NCI-H146 treated with DMSO at 0.1 percent for 48 hours (cell line): ENCODE results near the gene YPEL2.
"Not testable (repeated sequence)": the region's sequence is repeated elsewhere in the genome, so short reads cannot be mapped to it uniquely, and the experiment has no call there.

Experiments used
- DNase-seq: peaks from one replicate; lab custom pipeline; 2025; ENCODE audit not compliant: unreplicated experiment; lab: John Stamatoyannopoulos, UW

The YPEL2 gene

DNA sequence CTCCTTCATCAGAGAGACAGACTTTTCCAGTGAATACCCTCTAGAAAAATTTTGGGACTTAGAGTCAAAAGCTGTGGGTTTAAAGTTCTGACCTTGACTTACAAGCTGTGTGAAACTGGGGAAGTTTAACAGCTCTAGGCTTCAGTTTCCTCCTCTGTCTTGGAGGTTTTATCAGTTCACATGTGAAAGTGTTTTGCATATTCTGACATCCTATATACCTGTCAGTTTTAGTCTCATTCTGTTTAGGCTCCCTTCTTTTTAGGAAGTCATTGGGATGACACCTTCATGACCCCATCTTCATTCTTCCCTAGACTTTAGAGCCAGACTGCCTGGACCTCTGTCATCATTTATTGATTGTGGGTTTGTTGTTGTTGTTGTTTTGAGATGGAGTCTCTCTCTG is 44.4 kb downstream of the YPEL2 start:
- DNase-seq = no peak

DNA sequence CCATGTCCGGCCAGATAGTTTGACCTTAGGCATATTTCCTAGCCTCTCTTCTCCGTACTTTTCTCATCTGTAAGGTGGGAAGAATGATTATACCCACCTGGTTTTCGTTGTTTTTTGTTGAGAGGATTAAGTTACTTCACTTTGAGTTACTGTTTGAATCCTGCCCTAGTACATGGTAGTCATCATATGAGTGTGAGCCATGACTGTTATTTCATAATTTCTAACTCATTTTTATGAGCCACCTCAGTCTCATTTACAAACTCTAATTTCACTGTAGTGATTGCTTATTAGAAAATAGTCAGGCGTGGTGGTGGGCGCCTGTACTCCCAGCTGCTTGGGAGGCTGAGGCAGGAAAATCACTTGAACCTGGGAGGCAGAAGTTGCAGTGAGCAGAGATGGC is 45.1 kb downstream of the YPEL2 start:
- DNase-seq = no peak

DNA sequence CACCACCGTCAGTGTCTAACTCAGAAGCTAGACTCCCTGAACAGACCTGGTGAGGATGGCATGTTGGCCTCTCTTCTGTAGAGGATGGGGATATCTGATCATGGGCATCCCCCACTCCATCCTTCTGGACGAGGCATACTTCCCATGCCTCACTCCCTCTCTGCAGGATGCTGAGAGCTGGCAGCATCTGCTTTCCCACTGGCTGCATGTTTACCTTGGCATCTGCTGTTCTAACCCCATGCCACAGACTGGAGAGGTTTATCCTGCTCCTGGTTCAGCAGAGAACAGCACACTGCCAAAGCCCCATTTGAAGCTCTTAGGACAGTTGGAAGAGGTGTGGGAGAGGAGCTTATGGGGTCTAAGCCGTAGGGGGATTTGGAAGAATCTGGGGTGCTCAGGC is 46.0 kb downstream of the YPEL2 start:
- no peak for DNase-seq

DNA sequence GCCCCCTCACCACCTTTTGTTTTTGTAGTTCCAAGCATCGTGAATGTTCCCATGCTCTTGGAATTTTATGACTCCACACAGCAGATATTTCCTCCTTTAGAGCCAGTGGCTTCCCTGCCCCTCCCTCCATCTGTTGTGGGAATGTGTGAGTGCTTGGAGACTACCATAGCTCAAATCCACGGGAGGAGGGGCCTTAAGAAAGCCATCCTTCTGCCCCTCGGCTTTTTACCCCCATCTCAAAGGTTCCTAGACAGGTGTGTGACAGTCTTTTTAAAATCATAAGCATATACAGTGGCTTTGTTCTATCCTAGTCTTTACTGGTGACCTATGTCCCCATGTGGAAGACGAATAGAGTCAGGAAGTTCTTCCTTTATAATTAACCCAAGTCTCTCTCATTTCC is 47.2 kb downstream of the YPEL2 start:
- DNase-seq = no peak

DNA sequence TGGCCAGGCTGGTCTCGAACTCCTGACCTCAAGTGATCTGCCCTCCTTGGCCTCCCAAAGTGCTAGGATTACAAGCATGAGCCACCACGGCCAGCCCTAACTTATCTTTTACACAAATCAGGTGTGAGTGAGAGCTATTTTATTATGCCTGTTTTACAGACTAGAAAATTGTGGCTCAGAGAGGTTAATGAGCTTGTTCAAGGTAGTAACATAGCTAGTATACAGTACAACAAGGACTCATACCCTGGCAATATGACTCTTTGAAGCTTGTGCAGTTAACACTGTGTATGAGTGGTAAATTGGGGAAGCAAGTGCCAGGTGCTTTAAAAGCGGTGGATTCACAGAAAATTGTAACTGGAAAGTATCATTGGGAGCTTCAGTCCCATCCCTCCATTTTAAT is 49.0 kb downstream of the YPEL2 start:
- DNase-seq = no peak

DNA sequence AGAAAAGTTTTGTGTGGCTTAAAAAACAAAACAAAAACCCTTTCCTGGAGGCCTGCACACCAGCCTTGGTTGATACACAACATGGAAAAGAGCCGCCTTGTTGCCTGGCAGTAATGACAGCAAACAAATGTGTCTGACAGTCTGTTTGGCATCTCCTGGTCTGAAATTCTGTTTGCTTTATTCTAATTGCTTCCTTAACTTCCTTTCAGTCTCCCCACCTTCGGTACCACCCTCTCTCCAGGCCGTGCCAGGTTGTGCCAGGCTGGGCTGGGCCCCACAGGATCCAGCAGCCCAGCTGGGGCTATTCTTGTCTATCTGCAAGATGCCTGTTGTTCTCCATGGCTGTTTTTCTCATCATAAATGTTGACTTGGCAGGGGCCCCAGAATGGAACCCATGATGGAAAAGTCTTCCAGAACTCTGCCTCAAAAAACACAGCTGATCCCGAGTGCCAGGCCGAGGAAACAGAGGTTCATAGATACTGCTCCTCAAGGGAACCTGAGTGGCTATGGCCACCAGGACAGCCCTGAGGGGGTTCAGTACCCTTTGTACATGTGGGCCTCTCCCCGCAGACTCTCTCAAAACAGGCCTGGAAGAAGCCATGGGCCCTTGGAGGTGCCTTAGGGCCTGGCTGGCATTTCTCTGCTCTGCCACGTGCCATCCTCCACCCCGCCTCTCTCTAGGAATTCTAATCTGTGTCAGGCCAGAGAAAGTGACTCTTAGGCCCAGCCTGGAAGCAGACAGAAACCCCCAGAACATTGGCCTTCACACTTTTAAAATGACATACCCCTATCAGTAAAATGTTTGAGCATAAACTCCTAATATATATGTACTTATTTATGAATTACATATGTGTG is 50.5 kb downstream of the YPEL2 start:
- DNase-seq = no peak

DNA sequence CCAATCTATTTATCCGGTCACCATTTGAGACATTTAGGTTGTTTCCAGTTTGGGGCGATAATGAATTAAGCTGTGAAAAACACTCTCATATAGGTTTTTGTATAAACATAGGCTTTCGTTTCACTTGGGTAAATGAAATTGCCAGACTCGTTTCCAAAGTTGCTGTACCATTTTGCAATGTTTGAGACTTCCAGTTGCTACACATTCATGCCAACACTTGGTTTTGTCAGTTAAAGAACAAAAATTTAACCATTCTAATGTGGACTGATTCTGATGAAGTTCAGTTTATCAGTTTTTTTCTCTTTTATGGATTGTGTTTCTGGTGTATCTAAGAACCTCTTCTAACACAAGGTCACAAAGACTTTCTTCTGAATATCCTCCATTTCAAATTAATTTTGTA is 52.4 kb downstream of the YPEL2 start:
- DNase-seq = no peak

DNA sequence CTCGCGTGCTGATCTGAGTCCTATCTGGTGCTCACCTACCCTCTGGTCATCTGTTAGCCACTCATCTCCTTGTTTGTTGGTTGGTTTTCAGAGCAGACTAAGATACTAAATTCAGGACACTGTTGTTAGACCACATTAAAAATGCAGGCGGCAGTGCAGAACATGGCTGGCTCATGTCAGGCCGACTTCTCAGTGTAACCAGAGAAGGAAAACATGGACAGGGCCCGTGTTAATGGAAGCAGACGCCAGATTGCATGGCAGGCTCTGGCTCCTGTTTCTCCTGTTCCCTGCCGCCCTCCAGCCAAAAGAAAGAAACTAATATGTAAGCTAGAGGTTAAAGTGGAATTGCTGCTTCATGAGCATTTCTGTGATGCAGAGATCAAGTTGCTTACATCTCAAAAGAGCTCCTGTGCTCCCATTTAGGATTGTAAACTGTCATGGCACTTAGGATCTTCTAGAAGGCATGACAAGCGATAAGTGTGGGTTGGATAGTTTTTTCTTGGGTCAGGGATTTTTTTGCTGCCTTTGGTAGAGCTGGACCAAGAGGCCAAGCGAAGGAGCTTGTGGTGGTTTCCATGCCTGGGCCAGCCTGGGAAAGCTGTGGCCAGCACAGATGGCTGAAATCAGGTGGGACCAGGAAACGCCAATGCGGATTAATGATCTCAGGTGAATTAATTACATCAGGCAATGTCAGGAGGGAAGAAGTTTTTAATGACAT is 56.1 kb downstream of the YPEL2 start:
- DNase-seq = no peak

DNA sequence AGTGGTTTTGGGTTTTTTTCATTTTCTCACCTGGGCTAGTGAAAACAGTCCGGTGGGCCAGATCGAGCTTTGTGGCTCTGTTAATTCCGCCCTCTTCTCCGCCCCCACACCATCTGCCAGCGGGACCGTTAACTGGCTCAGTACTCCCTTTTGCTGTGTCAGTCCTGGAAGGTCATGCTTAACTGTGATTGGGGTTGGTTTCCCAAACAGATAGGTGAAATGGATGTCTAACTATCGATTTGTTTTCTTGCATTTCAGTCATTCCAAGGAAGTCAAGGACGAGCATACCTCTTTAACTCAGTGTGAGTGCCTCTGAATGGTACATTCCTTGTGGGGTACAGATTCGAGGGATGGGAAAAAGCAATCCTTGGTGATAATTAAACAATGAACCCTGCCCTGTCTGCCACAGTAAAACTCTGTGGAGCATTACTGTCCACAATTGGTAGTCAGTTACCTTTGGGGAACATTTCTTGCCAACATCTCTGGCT is 56.7 kb downstream of the YPEL2 start:
- no peak for DNase-seq

DNA sequence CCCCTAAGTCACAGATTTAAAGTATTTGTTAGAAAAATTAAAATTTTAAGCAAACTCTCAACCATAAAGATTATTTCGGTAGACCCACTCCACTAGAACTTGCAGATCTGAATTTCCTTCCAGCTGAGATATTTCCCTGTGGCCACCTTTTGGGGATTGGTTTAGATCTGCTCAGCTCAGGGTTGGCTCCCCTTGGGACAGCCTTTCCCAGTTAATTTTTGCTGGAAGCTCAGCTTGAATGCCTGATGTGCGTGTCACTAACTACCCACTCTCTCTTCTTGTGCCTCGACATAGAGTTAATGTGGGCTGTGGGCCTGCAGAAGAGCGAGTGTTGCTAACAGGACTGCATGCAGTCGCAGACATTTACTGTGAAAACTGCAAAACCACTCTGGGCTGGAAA is 57.6 kb downstream of the YPEL2 start:
- DNase-seq = no peak

DNA sequence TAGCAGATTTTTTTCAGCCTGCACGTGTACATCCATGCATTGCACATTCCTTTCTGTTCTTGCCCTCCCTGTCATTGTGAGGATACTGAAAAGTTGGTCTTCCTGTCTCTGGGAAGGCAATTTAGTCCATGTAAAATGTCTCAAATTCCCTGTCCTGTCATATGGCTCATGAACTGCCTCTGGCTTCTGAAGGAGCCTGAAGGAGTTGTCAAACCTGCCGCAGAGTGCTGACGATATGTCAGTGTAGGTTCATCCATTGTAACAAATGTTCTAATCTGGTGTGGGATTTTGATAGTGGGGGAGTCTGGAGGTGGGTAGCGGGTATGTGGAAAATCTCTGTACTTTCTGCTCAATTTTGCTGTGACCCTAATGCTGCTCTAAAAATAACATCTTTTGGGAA is 59.6 kb downstream of the YPEL2 start:
- DNase-seq = no peak

DNA sequence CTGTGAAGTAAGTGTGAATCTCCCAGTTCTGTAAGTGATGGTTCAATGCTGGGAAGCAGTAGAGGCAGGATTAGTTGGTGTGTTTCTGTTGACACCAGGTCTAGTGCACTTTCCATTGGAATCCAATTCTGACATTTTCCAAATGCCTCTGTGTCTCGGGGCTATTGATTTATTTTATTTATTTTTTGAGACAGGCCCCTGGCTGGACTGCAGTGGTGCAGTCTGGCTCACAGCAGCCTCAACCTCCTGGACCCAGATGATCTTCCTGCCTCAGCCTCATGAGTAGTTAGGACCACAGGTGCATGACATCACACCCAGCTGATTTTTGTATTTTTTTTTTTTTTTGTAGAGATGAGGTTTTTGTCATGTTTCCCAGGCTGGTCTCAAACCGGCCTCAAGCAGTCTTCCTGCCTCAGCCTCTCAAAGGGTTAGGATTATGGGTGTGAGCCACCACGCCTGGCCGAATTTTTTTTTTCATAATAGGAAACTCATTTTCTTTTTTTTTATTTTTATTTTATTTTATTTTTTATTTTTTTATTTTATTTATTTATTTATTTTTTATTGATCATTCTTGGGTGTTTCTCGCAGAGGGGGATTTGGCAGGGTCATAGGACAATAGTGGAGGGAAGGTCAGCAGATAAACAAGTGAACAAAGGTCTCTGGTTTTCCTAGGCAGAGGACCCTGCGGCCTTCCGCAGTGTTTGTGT is 61.7 kb downstream of the YPEL2 start:
- DNase-seq = no peak

DNA sequence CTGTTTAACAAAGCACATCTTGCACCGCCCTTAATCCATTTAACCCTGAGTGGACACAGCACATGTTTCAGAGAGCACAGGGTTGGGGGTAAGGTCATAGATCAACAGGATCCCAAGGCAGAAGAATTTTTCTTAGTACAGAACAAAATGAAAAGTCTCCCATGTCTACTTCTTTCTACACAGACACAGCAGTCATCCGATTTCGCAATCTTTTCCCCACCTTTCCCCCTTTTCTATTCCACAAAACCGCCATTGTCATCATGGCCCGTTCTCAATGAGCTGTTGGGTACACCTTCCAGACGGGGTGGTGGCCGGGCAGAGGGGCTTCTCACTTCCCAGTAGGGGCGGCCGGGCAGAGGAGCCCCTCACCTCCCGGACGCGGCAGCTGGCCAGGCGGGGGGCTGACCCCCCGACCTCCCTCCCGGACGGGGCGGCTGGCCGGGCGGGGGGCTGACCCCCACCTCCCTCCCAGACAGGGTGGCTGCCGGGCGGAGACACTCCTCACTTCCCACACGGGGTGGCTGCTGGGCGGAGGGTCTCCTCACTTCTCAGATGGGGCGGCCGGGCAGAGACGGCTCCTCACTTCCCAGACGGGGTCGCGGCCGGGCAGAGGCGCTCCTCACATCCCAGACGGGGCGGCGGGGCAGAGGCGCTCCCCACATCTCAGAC is 62.4 kb downstream of the YPEL2 start:
- not testable (repeated sequence) for DNase-seq

DNA sequence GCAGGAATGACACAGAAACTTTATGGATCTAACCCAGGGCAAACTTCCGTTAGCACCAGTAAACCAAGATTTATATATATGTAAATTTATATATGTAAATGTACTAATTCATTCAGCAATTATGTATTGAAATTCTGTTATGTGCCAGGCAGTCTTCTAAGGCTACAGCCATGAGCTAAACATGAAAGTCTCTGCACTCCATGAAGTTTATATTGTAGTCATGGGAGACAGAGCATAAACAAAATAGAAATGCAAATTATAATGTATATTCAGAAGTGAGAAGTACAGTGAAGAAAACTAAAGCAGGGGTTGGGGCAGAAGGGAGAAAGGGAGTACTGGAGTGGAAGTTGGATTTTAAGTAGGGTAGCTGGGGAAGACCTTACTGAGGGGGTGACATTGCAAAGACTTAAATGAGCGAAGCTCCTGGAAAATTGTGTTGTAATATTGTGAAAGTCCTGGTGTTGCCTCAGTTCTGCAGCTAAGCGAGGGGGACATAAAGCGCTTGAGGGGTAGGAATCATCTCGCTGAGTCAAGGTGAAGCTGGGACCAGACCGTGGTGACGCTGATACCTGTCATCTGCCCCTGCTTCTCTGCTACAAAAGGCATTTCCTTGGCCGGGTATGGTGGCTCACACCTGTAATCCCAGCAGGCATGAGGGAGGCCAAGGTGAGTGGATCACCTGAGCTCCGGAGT is 64.8 kb downstream of the YPEL2 start:
- DNase-seq = no peak

DNA sequence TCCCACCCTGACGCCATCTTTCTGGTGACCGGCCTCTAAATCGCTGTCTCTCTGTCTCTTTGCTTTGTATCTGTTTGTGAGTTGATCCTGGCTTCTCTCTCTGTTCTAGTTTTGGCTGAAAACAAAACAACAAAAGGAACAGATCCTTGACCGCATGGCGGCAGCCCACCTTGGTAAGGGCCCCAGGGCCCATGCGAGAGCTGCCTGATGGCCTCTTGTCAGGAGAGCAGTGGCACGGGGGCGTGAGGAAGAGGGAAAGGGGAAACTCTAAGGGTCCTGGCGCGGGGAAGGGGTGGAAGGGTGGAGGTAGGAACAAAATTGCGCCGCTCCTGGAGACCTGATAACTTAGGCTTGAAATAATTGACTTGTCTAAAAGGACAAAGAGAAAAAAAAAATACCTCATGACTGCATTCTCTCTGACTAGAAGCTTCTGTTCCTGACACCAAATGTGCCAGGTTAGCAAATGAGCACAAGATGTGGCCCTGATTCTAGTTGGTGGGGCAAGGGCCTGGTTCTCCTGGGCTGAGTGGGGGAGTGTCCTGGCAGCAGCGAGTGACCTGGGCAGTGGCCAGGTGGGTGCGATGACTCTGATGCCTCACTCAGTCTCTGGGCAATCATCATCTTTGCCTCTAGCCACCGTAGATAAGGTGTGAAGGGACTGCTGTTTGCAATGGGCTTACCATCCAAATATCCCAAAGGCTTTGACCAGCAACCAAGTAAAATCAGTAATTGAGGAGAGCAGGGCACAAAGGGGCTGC is 66.0 kb downstream of the YPEL2 start:
- DNase-seq = no peak

DNA sequence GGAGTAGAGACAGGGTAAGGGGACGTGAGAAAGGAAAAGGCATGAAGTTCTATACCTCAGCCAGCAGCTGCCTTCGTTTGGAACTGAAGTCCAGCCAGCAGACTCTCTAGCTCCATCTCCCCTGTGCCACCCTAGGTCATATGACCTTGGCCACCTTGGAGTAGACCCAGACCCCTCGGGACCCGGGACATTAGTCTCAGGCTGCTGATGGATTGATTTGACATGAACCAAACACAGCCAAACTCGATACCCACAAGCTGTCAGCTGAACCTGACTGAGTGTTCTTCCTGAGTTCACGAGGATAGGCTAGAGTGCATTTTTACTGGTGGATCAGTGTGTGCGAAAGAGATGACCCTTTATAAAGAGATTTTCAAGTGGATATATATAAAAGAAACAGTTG is 68.5 kb downstream of the YPEL2 start:
- DNase-seq = no peak

DNA sequence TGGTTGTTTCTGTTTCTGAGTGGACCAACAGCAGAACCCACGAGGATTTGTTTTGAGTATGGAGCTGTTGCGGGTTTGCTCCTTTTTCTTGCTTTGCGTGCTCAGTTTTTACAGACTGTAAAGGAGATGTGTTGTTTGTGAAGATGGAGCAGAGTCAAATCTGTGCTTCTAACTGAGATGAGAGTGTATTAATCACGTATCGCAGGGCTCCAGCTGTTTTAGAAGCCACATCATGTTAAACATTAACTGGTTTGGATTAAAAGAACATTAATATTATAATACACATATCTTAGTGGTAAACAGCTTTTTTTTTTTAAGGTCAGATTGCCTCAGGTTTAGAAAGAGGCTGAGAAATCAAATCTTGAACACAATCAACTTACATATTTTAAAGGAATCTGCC is 69.4 kb downstream of the YPEL2 start:
- no peak for DNase-seq

DNA sequence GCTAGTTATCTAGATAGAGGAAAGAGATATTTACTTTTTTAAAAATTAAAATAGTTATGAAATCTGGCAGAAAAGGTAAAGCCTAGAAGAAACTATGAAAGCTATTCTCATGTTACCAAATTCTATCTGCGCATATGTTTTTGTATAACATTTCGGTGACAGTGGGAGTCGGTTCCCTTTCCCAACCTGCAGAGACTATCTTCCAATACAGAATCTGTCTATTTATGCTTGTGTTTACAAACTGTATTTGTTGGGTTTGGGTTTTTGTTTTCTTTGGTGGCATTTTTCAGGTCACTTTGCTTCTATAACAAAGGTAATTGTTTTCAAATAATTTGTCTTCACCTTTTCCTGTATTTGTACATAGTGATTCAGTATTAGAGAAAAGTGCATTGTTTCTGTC is 69.8 kb downstream of the YPEL2 start:
- no peak for DNase-seq

DNA sequence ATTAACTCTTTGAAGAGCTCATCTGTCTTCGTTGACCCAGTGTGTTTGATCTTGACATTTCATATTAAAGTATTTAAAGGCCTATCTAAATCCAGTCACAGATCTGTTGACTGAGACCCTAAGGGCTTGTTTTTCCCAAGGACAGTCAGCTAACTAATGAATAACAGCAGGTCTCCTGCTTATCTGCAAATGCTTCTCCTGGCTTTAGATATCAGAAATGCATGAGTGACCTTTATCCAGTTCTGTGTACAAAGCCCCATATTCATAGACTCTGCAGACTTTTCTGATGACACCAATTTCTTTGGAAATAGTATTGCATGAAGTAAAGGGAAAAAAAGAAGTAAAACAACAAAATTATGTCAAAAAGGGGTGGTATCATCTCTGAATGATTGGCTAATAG is 70.3 kb downstream of the YPEL2 start:
- DNase-seq = no peak

DNA sequence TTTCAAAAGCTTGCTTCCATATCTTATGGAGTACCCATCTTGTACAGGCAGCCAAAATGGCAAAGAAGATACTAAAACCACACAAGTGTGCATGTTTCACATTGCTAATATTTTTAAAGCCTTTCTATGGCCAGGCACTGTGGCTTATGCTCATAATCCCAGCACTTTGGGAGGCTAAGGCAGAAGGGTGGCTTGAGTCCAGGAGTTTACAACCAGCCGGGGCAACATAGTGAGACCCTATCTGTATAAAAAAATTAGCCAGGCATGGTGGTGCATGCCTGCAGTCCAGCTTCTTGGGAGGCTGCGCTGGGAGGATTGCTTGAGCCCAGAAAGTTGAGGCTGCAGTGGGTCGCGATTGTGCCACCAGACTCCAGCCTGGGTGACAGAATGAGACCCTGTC is 71.3 kb downstream of the YPEL2 start:
- no peak for DNase-seq
